GM12878 (cell line): ENCODE data around the gene PALLD.
A peak's percentile ranks its signal among the peaks of the same experiment; 100 is the strongest.

Experiments
- BRCA1 ChIP-seq: IDR thresholded peaks from 2 replicates; pipeline ENCODE4 v1.6.1; 2011; ENCODE audit warnings: low read depth, low read length, improper control_type of control experiment
- CHD4 ChIP-seq: fragments of 200-600 bp; sonication (generic); IDR thresholded peaks from 2 replicates; pipeline ENCODE4 v1.6.1; 2016; ENCODE audit warnings: mild to moderate bottlenecking
- CREM ChIP-seq: IDR thresholded peaks from 2 replicates; pipeline ENCODE4 v1.6.1; 2014; ENCODE audit warnings: antibody characterized with exemption, low read depth
- CTCF ChIP-seq, 3 experiments: IDR thresholded peaks in 2 of 3; conservative IDR thresholded peaks in 1 of 3; 2 replicates each; pipeline ENCODE4 v1.5.1; 2011; ENCODE audit warnings: low read depth in 3 of 3, low read length in 3 of 3, mild to moderate bottlenecking in 3 of 3, control low read depth in 2 of 3, moderate library complexity in 2 of 3, inconsistent platforms in 1 of 3, mixed read lengths in 1 of 3; ENCODE audit not compliant: control insufficient read depth in 2 of 3, insufficient read depth in 1 of 3; ENCODE audit errors: extremely low read depth in 1 of 3
- MTA2 ChIP-seq: fragments of 450-650 bp; IDR thresholded peaks from 2 replicates; pipeline ENCODE4 v1.6.1; 2016; ENCODE audit warnings: low read depth, mild to moderate bottlenecking, moderate library complexity
- NRF1 ChIP-seq: conservative IDR thresholded peaks from 2 replicates; pipeline ENCODE4 v1.6.1; 2011; ENCODE audit warnings: mild to moderate bottlenecking, low read depth, low read length, improper control_type of control experiment
- REST ChIP-seq: IDR thresholded peaks from 2 replicates; pipeline ENCODE4 v1.6.1; 2012; ENCODE audit warnings: mild to moderate bottlenecking, low read depth, low read length
- TAF1 ChIP-seq: IDR thresholded peaks from 2 replicates; pipeline ENCODE4 v1.6.1; 2011; ENCODE audit warnings: mild to moderate bottlenecking, low read depth, low read length, borderline replicate concordance
- USF2 ChIP-seq: IDR thresholded peaks from 2 replicates; pipeline ENCODE4 v1.6.1; 2011; ENCODE audit warnings: low read depth, low read length, improper control_type of control experiment, borderline replicate concordance

GRCh38 chr4:168942985-168943384 is 446.1 kb downstream of the PALLD start:
- no peak for TF ChIP-seq CREM
- no peak for TF ChIP-seq NRF1
- TF ChIP-seq CTCF (IDR thresholded peaks at IDR 0.05 in 2 of 3, conservative IDR thresholded peaks at IDR 0.05 in 1 of 3; ENCODE audit: control insufficient read depth in 2 of 3, extremely low read depth in 1 of 3, insufficient read depth in 1 of 3, low read depth in 3 of 3, low read length in 3 of 3): peak in 2 of 3 experiments; percentile 38 to 46; a peak in 3 of 6 replicates
- TF ChIP-seq REST: no peak
- no peak for TF ChIP-seq MTA2
- TF ChIP-seq BRCA1: no peak
- no peak for TF ChIP-seq CHD4
- TF ChIP-seq USF2: no peak
- no peak for TF ChIP-seq TAF1
